ENCODE measurements around the gene MEPCE.

Gene MEPCE

GRCh38 chr7:100465299-100465698 is 35.7 kb downstream of the MEPCE start (continued):
- TF ChIP-seq PRDM4 (tag by site-specific recombination; IDR thresholded peaks at IDR 0.05) (no peak), ZNF157 (tag by site-specific recombination; IDR thresholded peaks at IDR 0.05) (no peak)

GRCh38 chr7:100465702-100466311 is 36.2 kb downstream of the MEPCE start:
- Histone ChIP-seq H3K9me3 (ENCODE audit: control insufficient read depth, insufficient read depth, low read depth, low read length) (no peaks in the 10 kb centered on the region), H3K4me1 (ENCODE audit: control insufficient read depth, insufficient read depth, low read length) (no peaks in the 10 kb centered on the region), H3K36me3 (ENCODE audit: control insufficient read depth in 2 of 2, insufficient read depth in 1 of 2, low read length in 2 of 2) (peaks cover 3 to 13% of the 10 kb centered on the region in 2 experiments; a peak in 2 of 3 replicates), H3K27ac (ENCODE audit: extremely low read depth, low read depth, low read length) (no peak overlapping the region), H3K4me3 (ENCODE audit: low read depth, low read length) (no peak overlapping the region)
- ChIA-PET POLR2A (interaction anchor here (0.7 to 1.7 kb wide), 7 partner anchors 9 to 120 kb away, joined by 3 to 10 read pairs (median 3); partner anchors contain the start of genes FBXO24, LRCH4 and ZCWPW1), CTCF (interaction anchor here (0.6 to 6.7 kb wide), 15 partner anchors 8 to 608 kb away, joined by 3 to 85 read pairs (median 4); partner anchors contain the start of genes NYAP1 and TSC22D4)
- TF ChIP-seq ZFHX2 (tag by site-specific recombination; conservative IDR thresholded peaks at IDR 0.05), result peak; percentile 24; the same call in 1 of the 2 replicates
- peak; percentile 60; the same call in 1 of the 2 replicates for TF ChIP-seq ZSCAN30 (tag by site-specific recombination; IDR thresholded peaks at IDR 0.05)
- TF ChIP-seq ZNF155 (tag by site-specific recombination; IDR thresholded peaks at IDR 0.05), result no peak
- TF ChIP-seq CTCF (tag by site-specific recombination; IDR thresholded peaks at IDR 0.05), result peak; percentile 72
- TF ChIP-seq ZNF654 (tag by site-specific recombination; IDR thresholded peaks at IDR 0.05; ENCODE audit: low read depth), result peak; percentile 60
- TF ChIP-seq GLIS1 (tag by site-specific recombination; IDR thresholded peaks at IDR 0.05), result peak; percentile 81
- peak; percentile 68 for TF ChIP-seq ZBTB48 (tag by site-specific recombination; IDR thresholded peaks at IDR 0.05)
- TF ChIP-seq HIC1 (tag by site-specific recombination; IDR thresholded peaks at IDR 0.05), result peak; percentile 64
- no peak for TF ChIP-seq ZBTB10 (tag by site-specific recombination; IDR thresholded peaks at IDR 0.05)
- 0 out of 2 replicates have a peak, but pooled peaks have one; percentile 22 for TF ChIP-seq ZBTB6 (tag by site-specific recombination; IDR thresholded peaks at IDR 0.05)
- TF ChIP-seq PRDM4 (tag by site-specific recombination; IDR thresholded peaks at IDR 0.05), result no peak
- TF ChIP-seq ZBTB17 (tag by site-specific recombination; IDR thresholded peaks at IDR 0.05), result peak; percentile 50; the same call in 1 of the 2 replicates
- TF ChIP-seq MZF1 (tag by site-specific recombination; IDR thresholded peaks at IDR 0.05; ENCODE audit: borderline replicate concordance), result peak; percentile 81
- TF ChIP-seq ZNF362 (tag by site-specific recombination; IDR thresholded peaks at IDR 0.05), result no peak
- 0 out of 2 replicates have a peak, but pooled peaks have one; percentile 19 for TF ChIP-seq SP7 (tag by site-specific recombination; IDR thresholded peaks at IDR 0.05)
- TF ChIP-seq ZNF510 (tag by site-specific recombination; IDR thresholded peaks at IDR 0.05; ENCODE audit: insufficient replicate concordance), result no peak
- TF ChIP-seq ZNF514 (tag by site-specific recombination; IDR thresholded peaks at IDR 0.05), result no peak
- peak; percentile 48; the same call in 1 of the 2 replicates for TF ChIP-seq IKZF3 (tag by site-specific recombination; IDR thresholded peaks at IDR 0.05)
- TF ChIP-seq ZIC2 (tag by site-specific recombination; IDR thresholded peaks at IDR 0.05), result peak; percentile 73

All from HEK293 (cell line).